ENCODE measurements around the gene CDC14A. TPM values are rescaled to one million over a fixed set of nuclear protein-coding genes. Genes with fewer than 3 reads are reported as not detected.
A peak's percentile ranks its signal among the peaks of the same experiment; 100 is the strongest.

CDC14A gene
- total RNA-seq, 2 donors from 2014 or later = 186 to 281 TPM

- no peaks in the 10 kb centered on the region for H3K27me3 Mint-ChIP-seq
- H3K27ac Mint-ChIP-seq = peak overlapping the region; percentile 72
- no peak for ATAC-seq
- no peak for DNase-seq
- peaks cover 12% of the 10 kb centered on the region for H3K36me3 Mint-ChIP-seq (ENCODE audit: low read depth)
- H3K4me3 Mint-ChIP-seq = peak overlapping the region; percentile 8
- H3K9me3 ChIP-seq (ENCODE audit: control insufficient read depth, low read length, poor library complexity, severe bottlenecking) = no peaks in the 10 kb centered on the region
- H3K4me1 Mint-ChIP-seq = peaks cover 67% of the 10 kb centered on the region
Measured at GRCh38 chr1:100382657-100383056, 30.4 kb downstream of the CDC14A start.

DNA sequence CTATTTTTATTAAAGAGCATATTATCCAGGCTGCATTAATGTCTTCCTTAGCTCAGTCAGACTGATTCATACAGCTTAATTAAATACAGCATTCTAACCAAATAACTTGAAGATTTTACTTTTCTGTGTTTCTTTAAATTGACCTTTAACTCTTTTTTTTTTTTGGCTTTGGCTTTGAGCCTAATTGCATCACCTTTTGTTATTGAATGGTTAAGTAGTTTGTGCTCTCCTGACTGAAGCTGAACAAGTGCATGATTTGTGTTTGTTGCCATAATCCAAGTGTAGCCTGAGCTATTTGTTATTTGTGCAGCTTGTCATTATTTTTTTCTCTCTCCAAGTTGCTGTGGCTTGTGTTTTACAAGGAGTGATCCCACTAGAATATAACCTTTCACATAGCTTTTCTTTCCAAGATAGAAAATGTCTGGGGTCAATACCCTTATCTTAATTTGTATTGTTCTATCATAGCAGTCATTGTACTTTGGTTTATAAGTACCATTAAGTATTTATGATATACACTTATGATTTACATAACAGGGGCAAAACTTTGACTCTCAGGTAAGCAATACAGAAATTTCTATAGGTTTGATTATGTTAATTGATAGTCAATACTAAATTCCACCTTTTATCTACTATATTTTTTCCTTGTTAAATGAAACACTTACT, 31.6 kb downstream of the CDC14A start:
- DNase-seq (no peak), ATAC-seq (no peak)
- peak overlapping the region; percentile 72 for H3K27ac Mint-ChIP-seq
- H3K4me3 Mint-ChIP-seq = peak overlapping the region; percentile 15
- peaks cover 69% of the 10 kb centered on the region for H3K4me1 Mint-ChIP-seq
- no peaks in the 10 kb centered on the region for H3K9me3 ChIP-seq (ENCODE audit: control insufficient read depth, low read length, poor library complexity, severe bottlenecking)
- H3K36me3 Mint-ChIP-seq (ENCODE audit: low read depth) = peaks cover 12% of the 10 kb centered on the region
- no peaks in the 10 kb centered on the region for H3K27me3 Mint-ChIP-seq

GRCh38 chr1:100387209-100387608, 34.9 kb downstream of the CDC14A start:
- DNase-seq (no peak), ATAC-seq (no peak)
- Mint-ChIP-seq H3K4me3 (peak overlapping the region; percentile 71), H3K27ac (peak overlapping the region; percentile 88), H3K4me1 (peaks cover 60% of the 10 kb centered on the region), H3K36me3 (ENCODE audit: low read depth) (peaks cover 2% of the 10 kb centered on the region), H3K27me3 (no peaks in the 10 kb centered on the region)
- no peaks in the 10 kb centered on the region for H3K9me3 ChIP-seq (ENCODE audit: control insufficient read depth, low read length, poor library complexity, severe bottlenecking)

DNA sequence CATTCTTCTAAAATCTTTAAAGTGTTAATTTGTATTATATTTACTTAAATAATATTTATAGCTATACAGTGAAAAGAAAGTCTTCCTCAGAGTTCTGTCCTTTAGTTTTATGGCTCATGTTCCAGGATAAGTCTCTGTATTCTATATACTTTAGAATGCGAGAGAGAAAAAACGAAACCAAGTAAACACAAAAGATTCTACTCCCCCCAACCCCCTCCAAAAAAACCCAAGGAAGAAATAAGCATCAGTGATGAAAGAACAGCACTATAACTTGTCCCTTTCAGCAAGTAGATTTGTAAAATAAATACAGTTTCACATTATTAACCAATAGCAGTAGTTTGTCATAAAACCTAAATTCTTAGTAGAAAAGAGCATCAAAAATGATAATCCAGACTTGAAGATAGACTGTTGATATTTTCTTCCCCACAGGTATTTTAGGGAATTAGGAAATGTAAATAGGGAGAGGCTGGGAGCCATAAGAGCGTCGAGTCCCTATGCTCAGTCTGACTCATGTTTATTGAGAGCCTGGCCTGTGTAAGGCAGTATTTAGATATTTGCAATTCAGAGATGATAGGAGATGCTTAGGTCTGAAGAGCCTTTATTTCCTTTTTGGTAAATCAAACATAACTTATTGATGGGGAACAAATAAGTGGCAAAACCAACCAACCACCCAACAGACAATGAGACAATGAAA, 35.5 kb downstream of the CDC14A start:
- no peak for ATAC-seq

GRCh38 chr1:100390531-100390930, 38.2 kb downstream of the CDC14A start:
- H3K4me3 Mint-ChIP-seq = peak overlapping the region; percentile 80
- H3K36me3 Mint-ChIP-seq (ENCODE audit: low read depth) = peaks cover 12% of the 10 kb centered on the region
- peak overlapping the region; percentile 88 for H3K27ac Mint-ChIP-seq
- H3K9me3 ChIP-seq (ENCODE audit: control insufficient read depth, low read length, poor library complexity, severe bottlenecking) = no peaks in the 10 kb centered on the region
- peaks cover 63% of the 10 kb centered on the region for H3K4me1 Mint-ChIP-seq
- peak; percentile 57 for ATAC-seq
- no peaks in the 10 kb centered on the region for H3K27me3 Mint-ChIP-seq
- no peak for DNase-seq

More for the DNA sequence above, 35.5 kb downstream of the CDC14A start:
- Mint-ChIP-seq H3K36me3 (ENCODE audit: low read depth) (peaks cover 2% of the 10 kb centered on the region), H3K4me3 (peak overlapping the region; percentile 79), H3K27ac (peak overlapping the region; percentile 88), H3K27me3 (no peaks in the 10 kb centered on the region), H3K4me1 (peaks cover 63% of the 10 kb centered on the region)
- H3K9me3 ChIP-seq (ENCODE audit: control insufficient read depth, low read length, poor library complexity, severe bottlenecking) = no peaks in the 10 kb centered on the region
- no peak for DNase-seq

- H3K4me1 Mint-ChIP-seq = peaks cover 62% of the 10 kb centered on the region
- H3K36me3 Mint-ChIP-seq (ENCODE audit: low read depth) = peaks cover 12% of the 10 kb centered on the region
- DNase-seq = no peak
- H3K9me3 ChIP-seq (ENCODE audit: control insufficient read depth, low read length, poor library complexity, severe bottlenecking) = no peaks in the 10 kb centered on the region
- H3K27ac Mint-ChIP-seq = peak overlapping the region; percentile 88
- H3K4me3 Mint-ChIP-seq = peak overlapping the region; percentile 69
- ATAC-seq = peak; percentile 74
- H3K27me3 Mint-ChIP-seq = no peaks in the 10 kb centered on the region
Measured at GRCh38 chr1:100391675-100392074, 39.4 kb downstream of the CDC14A start.

- Mint-ChIP-seq H3K4me1 (peaks cover 66% of the 10 kb centered on the region), H3K4me3 (peak overlapping the region; percentile 71), H3K27ac (peak overlapping the region; percentile 88), H3K36me3 (ENCODE audit: low read depth) (peaks cover 12% of the 10 kb centered on the region), H3K27me3 (no peaks in the 10 kb centered on the region)
- H3K9me3 ChIP-seq (ENCODE audit: control insufficient read depth, low read length, poor library complexity, severe bottlenecking) = no peaks in the 10 kb centered on the region
- no peak for DNase-seq
- no peak for ATAC-seq
Measured at GRCh38 chr1:100392756-100393155, 40.5 kb downstream of the CDC14A start.

GRCh38 chr1:100394285-100394684, 42.0 kb downstream of the CDC14A start:
- Mint-ChIP-seq H3K4me3 (peak overlapping the region; percentile 52), H3K27me3 (no peaks in the 10 kb centered on the region), H3K27ac (peak overlapping the region; percentile 88), H3K4me1 (peaks cover 66% of the 10 kb centered on the region), H3K36me3 (ENCODE audit: low read depth) (peaks cover 15% of the 10 kb centered on the region)
- H3K9me3 ChIP-seq (ENCODE audit: control insufficient read depth, low read length, poor library complexity, severe bottlenecking) = no peaks in the 10 kb centered on the region
- no peak for DNase-seq
- peak; percentile 6 for ATAC-seq

DNA sequence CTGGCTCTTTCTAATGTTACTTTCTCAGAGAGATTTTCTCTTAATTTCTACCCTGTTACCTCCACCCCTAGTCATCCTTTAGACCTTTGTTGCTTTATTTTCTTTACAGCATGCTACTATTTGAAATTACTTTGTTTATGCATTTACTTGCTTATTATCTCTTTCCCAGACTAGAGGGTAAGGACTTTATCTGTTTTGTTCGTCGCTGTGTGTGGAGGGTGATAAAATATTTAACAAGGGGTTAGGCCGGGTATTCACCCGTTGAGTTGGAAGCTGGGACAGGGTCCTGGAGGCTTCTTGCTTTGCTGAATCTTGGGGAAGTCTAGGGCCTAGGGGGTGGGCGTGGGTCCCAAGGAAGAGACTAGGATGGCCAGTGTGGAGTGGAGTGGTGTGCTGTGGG, 43.6 kb downstream of the CDC14A start:
- no peaks in the 10 kb centered on the region for H3K9me3 ChIP-seq (ENCODE audit: control insufficient read depth, low read length, poor library complexity, severe bottlenecking)
- Mint-ChIP-seq H3K36me3 (ENCODE audit: low read depth) (peaks cover 12% of the 10 kb centered on the region), H3K27me3 (no peaks in the 10 kb centered on the region), H3K4me1 (peaks cover 69% of the 10 kb centered on the region), H3K27ac (peak overlapping the region; percentile 88), H3K4me3 (peak overlapping the region; percentile 47)
- DNase-seq (no peak), ATAC-seq (no peak)

GRCh38 chr1:100396651-100397050, 44.3 kb downstream of the CDC14A start:
- peaks cover 12% of the 10 kb centered on the region for H3K36me3 Mint-ChIP-seq (ENCODE audit: low read depth)

DNA sequence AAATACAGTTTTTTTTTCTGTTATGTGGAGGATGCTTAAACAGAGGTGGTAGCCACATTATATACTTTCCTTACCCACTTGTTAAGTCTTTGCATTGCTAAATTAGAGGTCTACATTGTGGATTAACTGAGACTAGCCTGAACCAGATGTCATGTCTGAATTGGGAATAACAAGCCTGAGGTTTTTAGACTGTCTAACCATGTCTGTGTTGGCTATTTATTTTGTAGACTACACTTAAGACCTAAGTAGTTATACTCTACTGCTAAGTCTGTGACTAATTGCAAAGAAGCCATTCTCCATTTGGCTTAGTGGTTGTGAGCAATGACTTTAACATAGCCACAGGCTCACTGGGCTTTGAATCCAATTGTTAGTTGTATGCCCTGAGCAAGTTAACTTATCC, 45.4 kb downstream of the CDC14A start:
- Mint-ChIP-seq H3K4me3 (peak overlapping the region; percentile 84), H3K36me3 (ENCODE audit: low read depth) (peaks cover 12% of the 10 kb centered on the region), H3K4me1 (peaks cover 64% of the 10 kb centered on the region), H3K27ac (peak overlapping the region; percentile 88), H3K27me3 (no peaks in the 10 kb centered on the region)
- DNase-seq (no peak), ATAC-seq (no peak)
- no peaks in the 10 kb centered on the region for H3K9me3 ChIP-seq (ENCODE audit: control insufficient read depth, low read length, poor library complexity, severe bottlenecking)

More at GRCh38 chr1:100396651-100397050, 44.3 kb downstream of the CDC14A start:
- DNase-seq (no peak), ATAC-seq (peak; percentile 20)
- peaks cover 66% of the 10 kb centered on the region for H3K4me1 Mint-ChIP-seq
- peak overlapping the region; percentile 88 for H3K27ac Mint-ChIP-seq
- no peak overlapping the region for H3K4me3 Mint-ChIP-seq
- H3K27me3 Mint-ChIP-seq = no peaks in the 10 kb centered on the region
- no peaks in the 10 kb centered on the region for H3K9me3 ChIP-seq (ENCODE audit: control insufficient read depth, low read length, poor library complexity, severe bottlenecking)

- no peaks in the 10 kb centered on the region for H3K9me3 ChIP-seq (ENCODE audit: control insufficient read depth, low read length, poor library complexity, severe bottlenecking)
- Mint-ChIP-seq H3K36me3 (ENCODE audit: low read depth) (peaks cover 8% of the 10 kb centered on the region), H3K27me3 (no peaks in the 10 kb centered on the region), H3K4me3 (peak overlapping the region; percentile 84), H3K4me1 (peaks cover 64% of the 10 kb centered on the region), H3K27ac (peak overlapping the region; percentile 88)
- ATAC-seq (no peak), DNase-seq (no peak)
Measured at GRCh38 chr1:100398648-100399047, 46.3 kb downstream of the CDC14A start.

DNA sequence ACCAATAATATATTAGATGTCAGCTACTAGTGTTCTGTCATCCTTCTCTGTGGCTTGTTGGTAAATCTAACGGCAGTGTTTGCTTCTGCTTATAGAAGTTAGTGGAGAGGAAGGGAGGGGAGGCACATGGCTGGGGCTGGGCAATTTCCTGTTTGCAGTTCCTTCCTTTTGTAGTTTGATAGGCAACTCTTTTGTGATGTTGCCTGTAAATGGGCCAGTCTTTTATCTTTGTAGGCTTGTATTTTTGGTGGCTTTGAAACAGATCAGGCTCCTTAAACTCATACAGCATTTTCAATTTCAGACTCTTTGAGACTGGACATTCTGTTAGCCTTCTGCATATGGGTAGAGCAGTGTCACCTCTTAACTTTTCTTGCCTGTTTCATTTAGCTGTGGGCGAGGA, 48.1 kb downstream of the CDC14A start:
- peak overlapping the region; percentile 88 for H3K27ac Mint-ChIP-seq
- peaks cover 64% of the 10 kb centered on the region for H3K4me1 Mint-ChIP-seq
- H3K9me3 ChIP-seq (ENCODE audit: control insufficient read depth, low read length, poor library complexity, severe bottlenecking) = no peaks in the 10 kb centered on the region
- H3K4me3 Mint-ChIP-seq = peak overlapping the region; percentile 83
- ATAC-seq (peak; percentile 91), DNase-seq (peak; percentile 38 to 55 (median 52))
- no peaks in the 10 kb centered on the region for H3K27me3 Mint-ChIP-seq
- H3K36me3 Mint-ChIP-seq (ENCODE audit: low read depth) = peaks cover 5% of the 10 kb centered on the region

Data from T-helper 17 cell (primary cell).